T-helper 1 cell treated with Interleukin-12 subunit alpha and Interleukin-12 subunit beta and Interleukin-4 antibody, amounts not matched to agents 30 ng/mL and 1 ng/mL, for 36 hours (primary cell): ENCODE data around the gene BBS5. TPM values are rescaled to one million over a fixed set of nuclear protein-coding genes. Genes with fewer than 3 reads are reported as not detected.
"Not testable (repeated sequence)": the region's sequence is repeated elsewhere in the genome, so short reads cannot be mapped to it uniquely, and the experiment has no call there.

Experiments
- intact Hi-C: fragments of 100-400 bp; cut with micrococcal nuclease; formaldehyde crosslinking; loops from one replicate; pipeline ENCODE4 v1.15.1; 2024
- total RNA-seq: library from RNA; stranded (reverse); gene quantifications from 2 replicates; pipeline ENCODE4 v1.2.3, GENCODE V29; 2022

BBS5 gene
- total RNA-seq: 2.2 and 2.3 TPM in 2 replicates

DNA sequence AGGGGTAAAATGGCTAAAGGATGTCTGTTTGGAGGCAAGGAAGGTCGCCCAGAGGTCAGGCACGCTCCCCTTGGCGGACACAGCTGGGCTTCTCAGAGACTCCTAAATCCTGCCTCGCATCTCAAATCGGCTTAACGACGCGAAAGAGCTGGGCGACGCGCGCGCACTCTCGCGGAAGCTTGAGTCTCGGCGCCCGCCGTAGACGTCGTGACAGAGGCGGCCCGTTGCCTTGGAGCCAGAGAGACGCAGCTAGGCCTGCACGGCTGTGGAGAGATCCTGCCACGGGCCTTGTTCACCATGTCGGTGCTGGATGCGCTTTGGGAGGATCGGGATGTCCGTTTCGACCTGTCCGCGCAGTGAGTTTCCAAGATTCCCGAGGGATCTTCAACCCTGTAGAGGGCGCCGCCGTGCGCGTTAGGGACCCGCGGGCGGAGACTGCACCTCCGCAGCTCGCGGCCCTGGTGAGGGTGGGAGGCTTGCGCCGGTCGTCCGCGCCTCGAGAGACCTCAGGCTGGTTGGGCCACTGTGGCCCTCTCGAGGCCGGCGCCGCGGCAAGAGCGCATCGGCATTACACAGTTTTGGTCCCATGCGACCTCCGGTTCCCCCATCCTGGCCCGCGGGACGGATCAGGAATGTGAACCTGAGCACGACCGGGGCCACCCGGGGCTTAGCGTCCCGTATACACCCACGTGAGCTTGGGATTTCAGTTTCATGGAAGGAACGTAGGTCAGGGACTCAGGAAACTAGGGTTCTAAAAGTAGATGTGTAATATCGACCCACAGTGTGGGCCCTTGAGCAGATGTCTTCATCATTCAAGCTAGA lies at the start of gene BBS5:
Gene BBS5, plus strand, starts transcription at position 238 of the 822 bp plus-strand sequence. Its CDS starts 60 bp downstream, at position 298.
- intact Hi-C loops: loop anchor here (1.0 to 2.0 kb wide), 6 partner anchors 9 to 345 kb away; partner anchors contain the start of genes CFAP210, FASTKD1, METTL5 and PHOSPHO2

DNA sequence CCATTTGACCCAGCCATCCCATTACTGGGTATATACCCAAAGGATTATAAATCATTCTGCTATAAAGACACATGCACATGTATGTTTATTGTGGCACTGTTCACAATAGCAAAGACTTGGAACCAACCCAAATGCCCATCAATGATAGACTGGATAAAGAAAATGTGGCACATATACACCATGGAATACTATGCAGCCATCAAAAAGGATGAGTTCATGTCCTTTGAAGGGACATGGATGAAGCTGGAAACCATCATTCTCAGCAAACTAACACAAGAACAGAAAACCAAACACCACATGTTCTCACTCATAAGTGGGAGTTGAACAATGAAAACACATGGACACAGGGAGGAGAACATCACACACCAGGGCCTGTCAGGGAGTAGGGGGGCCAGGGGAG lies 47.5 kb upstream of the BBS5 start:
- intact Hi-C loops: not testable (repeated sequence)

DNA sequence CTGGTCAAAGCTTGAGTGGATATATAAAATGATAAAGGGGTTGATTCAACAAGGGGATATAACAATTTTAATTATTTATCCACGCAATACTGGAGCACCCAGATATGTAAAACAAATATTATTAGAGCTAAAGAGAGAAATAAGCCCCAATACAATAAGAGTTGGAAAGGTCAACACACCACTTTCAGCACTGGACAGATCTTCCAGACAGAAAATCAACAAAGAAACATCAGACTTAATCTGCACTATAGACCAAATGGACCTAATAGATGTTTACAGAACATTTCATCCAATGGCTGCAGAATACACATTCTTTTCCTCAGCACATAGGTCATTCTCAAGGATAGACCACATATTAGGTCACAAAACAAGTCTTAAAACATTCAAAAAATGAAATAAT lies 45.1 kb upstream of the BBS5 start:
- intact Hi-C loops: not testable (repeated sequence)

DNA sequence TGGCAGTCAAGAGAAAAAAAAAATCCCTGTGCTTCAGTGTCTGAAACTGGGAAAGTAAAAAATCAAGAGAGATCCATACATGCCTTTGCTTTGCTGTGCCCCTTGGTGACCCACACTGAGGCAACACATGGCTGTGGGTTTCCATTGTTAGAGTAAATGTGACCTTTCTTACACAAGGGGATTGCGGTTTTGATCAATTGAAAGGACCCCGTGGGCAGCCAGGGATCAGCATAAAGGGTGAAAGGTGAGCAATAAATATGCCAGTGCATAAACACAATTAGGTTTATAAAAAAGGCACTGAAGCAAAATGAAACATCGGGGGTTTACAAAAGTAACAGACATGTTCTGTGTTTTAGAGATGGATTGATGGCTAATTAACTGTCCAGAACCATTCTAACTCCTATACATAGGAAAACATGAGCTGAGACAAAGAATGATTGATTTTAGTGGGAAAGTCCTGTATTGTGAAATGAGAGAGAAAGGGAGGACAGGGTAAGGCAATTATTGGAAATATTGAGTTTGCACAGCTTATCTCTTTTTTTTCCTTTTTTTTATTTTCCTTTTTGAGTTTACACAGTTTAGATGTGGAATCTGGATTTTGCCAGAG lies 40.7 kb upstream of the BBS5 start:
- intact Hi-C loops: no loop called here

DNA sequence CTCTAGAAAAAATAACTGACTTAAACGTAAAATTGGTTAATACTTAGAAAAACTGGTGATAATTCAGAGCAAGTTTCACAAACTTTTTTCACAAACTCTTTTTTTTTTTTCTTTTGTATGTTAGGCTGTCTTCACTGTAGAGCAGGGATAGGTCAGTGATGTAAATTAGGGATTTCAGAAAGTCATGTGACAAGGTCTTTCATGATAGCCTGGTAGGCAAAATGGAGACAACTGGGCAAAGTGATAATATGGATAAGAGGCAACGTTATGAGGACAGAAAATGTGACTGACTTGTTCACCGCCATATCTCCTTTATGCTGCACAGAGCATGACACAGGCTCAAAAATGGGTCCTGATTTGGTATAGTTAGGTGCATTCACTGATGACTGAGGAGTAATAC lies 39.4 kb upstream of the BBS5 start:
- intact Hi-C loops: no loop called here

DNA sequence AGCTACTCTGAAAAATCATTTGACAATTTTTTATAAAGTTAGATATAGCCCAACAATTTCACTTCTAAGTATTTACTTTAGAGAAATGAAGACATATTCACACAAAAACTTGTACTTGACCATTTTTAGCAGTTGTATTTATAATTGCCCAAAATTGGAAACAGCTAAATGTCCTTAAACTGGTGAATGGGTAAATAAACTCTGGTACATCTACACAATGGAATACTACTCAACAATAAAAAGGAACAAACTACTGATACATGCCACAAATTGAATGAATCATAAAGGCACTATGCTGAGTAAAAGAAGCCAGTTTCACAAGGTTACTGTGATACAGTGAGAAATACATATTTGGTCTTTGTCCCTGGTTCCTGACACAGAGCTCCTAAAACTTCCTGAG lies 32.8 kb upstream of the BBS5 start:
- intact Hi-C loops: no loop called here

DNA sequence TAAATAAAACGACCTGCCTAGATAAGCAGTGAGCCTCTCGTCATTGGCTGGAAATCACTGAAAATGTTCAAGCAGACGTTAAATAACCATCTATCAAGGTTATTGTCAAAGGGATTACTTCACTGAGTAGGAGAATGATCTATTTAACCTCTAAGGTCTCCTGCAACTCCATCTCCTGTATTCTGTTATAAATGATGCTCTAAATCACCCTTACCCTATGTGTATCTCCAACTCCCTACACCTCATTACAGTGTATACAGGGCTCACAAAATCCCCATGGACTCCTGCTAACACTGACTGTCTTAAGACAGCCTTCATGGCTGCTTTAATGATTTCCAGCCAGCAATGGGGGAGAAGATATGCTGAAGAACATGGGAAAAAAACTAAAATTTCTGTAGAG lies 31.0 kb upstream of the BBS5 start:
- intact Hi-C loops: no loop called here

DNA sequence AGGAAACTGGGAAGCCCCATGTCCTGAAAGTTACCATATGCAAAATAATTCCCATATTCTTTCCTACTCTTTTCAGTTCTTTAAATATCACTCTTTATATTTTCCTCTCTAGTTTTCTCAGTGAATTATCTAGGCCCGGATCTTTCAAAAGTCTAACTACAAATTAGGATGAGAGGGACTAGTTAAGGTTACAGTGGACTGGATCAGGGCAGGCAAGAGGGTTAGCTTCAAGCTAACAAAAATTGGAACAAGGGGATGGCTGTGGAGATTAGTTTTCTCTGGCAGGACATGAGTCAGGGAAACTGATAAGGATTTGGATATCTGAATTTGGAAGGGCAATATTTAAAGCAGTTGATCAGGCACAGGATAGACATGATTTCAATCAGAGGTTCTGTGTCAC lies 30.4 kb upstream of the BBS5 start:
- intact Hi-C loops: no loop called here

DNA sequence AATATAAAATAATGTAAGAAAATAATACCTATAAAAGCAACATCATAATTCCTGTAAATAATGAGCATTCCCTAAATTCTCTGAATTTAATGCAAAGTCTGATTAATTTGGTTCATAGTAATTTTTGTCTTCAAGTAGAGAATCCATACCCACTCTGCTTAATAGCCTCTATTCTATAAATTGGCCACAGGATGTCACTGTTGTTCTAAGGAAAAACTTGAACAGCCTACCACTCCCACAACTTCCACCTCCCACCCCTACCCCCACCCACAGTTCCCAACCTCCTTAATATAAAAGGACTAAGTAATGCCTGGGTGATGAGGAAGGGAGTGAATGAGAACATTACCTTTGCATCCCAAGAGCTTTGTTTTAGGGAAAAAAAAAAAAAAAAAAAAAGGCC lies 27.2 kb upstream of the BBS5 start:
- intact Hi-C loops: loop anchor here (1.0 to 10.0 kb wide), 3 partner anchors 373 to 873 kb away; partner anchors contain the start of gene METTL5

DNA sequence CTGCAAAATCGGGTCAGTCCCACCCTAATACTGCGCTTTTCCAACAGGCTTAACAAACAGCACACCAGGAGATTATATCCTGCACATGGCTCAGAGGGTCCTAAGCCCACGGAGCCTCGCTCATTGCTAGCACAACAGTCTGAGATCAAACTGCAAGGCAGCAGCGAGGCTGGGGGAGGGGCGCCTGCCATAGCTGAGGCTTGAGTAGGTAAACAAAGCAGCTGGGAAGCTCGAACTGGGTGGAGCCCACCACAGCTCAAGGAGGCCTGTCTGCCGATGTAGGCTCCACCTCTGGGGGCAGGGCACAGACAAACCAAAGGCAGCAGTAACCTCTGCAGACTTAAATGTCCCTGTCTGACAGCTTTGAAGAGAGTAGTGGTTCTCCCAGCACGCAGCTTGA lies 26.2 kb upstream of the BBS5 start:
- intact Hi-C loops: loop anchor here (2.0 to 10.0 kb wide), 2 partner anchors 372 to 872 kb away; partner anchors contain the start of gene METTL5

DNA sequence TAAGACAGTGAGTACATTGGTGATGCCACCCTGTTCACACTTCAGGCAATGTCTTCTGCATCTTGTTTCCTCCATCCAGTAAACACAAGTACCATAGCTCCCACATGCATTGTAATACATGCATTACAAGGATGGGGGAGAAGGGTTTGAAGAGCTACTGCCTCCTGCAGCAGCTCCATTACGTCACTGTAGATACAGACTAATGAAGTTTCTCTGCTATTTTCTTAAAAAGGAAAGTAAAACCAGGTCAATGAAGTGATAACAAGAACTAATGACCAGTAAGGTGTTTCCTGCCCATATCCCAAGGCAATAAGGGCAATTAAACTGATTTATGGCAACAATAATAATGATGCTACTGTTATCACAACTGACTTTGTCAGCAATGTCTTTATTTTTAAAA lies 18.2 kb upstream of the BBS5 start:
- intact Hi-C loops: loop anchor here (5.0 to 10.0 kb wide), 4 partner anchors 99 to 1216 kb away; partner anchors contain the start of genes LRP2 and STK39

DNA sequence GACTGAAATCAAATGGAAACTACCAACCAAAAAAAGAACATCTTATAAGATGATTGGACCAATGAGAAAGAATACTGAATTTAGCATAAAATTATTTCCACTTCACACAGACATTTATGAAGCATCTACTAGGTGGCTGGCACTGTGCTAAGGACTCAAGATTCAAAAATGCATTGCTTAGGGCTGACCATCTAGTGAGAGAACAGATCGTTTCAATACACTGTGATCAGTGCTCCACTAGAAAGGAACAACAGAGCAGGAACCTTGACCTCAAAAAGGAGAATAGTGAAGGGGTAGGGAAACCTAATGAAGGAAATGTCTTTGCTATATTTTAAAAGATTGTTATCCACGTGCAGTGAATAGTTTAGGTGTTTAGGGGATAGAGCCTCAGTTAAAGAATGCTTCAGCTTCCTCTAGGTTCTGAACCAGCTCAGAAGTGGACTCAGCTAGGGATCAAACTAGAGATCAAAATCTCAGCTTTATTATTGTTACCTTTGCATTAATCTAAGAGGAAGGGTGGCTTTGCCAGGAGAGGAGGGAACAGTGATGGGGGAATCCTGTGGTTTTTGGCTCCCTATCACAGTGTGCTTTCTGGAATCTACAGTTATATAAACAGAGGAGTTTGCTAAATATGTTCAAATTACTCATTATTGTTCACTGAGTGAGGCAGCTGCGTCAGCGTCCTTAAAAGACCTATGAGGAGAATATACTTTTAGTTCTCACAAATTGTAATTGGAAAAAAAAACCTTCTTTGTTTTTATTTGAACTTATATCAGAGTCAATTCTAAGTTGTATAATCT lies 16.2 kb upstream of the BBS5 start:
- intact Hi-C loops: loop anchor here (5.0 to 10.0 kb wide), 4 partner anchors 101 to 1218 kb away; partner anchors contain the start of genes LRP2 and STK39

DNA sequence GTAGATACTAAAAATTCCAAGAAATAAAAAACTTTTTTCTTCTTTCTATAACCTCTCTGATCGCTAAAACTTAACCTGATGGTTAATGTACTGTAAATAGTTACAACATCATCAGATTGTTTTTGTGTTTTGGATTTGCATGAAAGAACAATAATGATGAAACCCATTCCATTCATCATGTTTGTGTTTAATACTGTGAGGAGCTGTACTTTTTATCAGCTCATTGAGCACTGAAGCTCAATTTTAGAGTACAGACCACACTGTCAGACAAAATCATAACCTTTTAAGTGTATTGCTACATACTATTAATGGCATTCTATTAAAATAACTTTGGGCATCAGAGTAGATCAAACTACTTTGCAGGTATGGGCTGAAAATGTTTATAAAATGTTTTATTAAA lies 14.8 kb upstream of the BBS5 start:
- intact Hi-C loops: loop anchor here (1.0 to 10.0 kb wide), 5 partner anchors 96 to 1220 kb away; partner anchors contain the start of genes LRP2 and STK39

DNA sequence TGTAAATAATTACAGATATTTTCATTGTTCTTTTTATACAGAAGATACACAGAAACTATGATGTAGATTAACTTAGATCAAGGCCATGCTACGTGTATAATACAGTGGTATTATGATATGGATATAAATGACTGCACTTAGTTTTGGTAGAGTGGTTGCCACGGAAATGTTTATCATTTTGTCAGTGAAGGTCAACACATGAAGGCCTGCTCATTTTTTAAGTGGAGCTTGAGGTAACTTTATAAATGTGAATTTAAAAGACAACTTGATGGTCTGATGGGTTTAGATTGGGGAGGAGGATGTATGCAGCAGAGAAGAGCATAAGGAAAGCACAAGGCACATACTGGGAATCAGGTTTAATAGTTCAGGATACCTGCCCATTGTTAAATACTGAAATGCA lies 14.4 kb upstream of the BBS5 start:
- intact Hi-C loops: loop anchor here (1.0 to 10.0 kb wide), 5 partner anchors 95 to 1220 kb away; partner anchors contain the start of genes LRP2 and STK39

DNA sequence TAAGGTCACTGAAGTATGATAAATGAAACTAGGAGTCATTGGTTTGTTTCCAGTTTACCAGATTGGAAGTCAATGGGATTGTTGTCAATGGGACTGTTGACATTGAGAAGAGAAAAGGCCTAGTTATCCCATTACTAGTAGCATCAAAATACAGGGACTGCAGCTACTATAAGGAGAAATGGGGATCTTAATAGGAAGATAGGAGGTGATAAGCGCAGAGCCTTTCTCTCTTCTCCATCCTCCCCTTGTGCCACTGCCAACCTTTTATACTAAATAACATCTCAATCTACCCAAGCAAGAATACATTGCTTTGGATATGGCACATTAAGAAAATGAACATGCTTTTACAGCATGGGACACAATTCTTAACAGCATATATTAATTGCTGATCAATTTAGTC lies 10.5 kb upstream of the BBS5 start:
- intact Hi-C loops: loop anchor here (10.0 kb wide), 1 partner anchor 1224 kb away; the partner anchor contains the start of gene STK39

DNA sequence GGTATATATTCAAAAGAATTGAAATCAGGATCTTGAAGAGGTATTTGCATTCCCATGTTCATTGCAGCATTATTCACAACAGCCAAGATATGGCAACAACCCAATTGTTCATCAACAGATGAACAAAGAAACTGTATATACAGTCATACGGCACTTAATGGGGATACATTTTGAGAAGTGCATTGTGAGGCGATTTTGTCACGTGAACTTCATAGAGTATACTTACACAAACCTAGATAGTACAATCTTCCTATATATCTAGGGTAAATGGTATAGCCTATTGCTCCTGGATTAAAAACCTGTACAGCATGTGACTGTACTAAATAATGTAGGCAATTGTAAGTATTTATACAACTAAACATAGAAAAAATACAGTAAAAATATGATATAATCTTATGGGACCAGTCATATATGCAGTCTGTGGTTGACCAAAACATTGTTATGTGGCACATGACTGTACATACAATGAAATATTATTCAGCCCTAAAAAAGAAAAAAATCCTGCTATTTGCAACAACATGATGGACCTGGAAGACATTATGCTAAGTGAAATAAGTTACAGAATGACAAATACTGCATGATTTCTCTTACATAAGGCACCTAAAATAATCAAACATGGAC lies 9.2 kb upstream of the BBS5 start:
- intact Hi-C loops: loop anchor here (1.0 to 10.0 kb wide), 3 partner anchors 9 to 1225 kb away; partner anchors contain the start of genes BBS5 and STK39

DNA sequence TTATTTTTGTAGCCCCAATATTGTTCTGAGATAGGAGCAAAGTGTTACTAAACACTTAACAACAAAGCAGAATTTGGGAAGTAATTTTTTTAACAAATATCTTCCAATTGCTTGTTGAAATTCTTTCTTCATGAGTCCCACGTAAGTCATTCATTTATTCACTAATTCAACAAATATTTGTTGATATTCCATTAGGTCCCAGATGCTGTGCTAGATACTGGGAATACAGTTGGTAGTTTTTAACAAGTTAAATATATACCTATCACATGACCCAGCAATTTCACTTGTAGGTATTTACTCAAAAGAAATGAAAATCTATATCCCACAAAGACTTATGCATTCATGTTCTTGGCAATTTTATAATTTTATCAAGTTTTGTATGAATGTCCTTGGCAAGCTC lies 7.0 kb upstream of the BBS5 start:
- intact Hi-C loops: no loop called here

DNA sequence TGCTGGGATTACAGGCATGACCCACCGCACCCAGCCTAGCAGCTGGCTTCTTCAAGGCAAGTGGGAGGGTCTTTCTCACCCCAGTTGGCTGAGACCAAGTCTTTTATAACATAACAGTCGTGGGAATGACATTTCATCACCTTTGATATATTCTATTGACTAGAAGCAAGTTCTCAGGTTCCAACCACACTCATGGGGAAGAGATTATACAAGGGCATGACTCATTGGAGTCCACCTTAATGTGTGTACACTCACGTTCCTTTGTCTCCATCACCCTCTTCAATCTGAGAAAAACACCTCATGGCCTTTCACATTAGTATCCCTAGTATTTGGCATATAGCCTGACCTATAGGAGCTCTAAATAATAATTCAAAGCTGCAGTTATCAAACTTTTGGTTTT lies 2.8 kb upstream of the BBS5 start:
- intact Hi-C loops: no loop called here

DNA sequence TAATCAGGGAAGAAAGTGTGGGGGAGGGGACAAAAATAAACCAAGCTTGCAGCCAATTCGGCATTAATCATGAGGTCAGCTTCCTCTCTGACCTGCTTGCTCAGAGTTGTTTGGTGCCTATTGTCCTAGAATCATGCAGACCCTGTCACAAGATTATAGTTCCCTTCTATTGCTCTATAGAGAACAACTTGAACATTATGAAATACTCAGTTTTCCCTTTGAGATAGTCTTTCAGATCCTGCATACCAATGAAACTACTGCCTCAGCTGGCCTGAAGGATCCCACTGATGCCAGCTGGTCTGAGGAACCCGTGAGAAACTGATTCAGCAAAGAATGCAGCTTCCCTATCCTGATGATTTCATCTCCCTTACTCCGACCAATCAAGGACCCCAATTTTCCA lies 955 bp upstream of the BBS5 start:
- intact Hi-C loops: loop anchor here (2.0 kb wide), 2 partner anchors 50 to 346 kb away; partner anchors contain the start of gene METTL5

DNA sequence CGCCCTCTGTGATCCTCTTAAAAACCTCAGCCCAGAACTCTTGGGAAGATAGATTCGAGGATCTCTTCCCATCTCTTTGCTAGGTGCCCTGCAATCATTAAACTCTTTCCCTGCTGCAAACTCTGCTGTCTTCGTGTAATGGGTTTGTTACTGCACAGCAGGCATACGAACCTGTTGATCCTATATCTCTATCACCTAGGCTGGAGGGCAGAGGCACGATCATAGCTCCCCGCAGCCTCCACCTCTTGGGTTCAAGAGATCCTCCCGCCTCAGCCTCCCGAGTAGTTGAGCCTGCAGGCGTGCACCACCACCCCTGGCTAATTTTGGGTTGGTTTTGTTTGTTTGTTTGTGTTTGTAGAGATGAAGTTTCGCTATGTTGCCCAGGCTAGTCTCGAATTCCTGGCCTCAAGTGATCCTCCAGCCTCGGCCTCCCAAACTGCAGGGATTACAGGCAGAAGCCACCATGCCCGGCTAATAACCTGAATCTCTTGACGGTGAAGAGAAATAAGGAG lies 493 bp upstream of the BBS5 start:
- intact Hi-C loops: loop anchor here (1.0 to 2.0 kb wide), 6 partner anchors 8 to 346 kb away; partner anchors contain the start of genes CFAP210, FASTKD1, METTL5 and PHOSPHO2
